Right ventricle myocardium inferior (tissue), 1 donor: ENCODE data around the gene SLC4A5. TPM values are rescaled to one million over a fixed set of nuclear protein-coding genes. Genes with fewer than 3 reads are reported as not detected.
"Not testable (repeated sequence)": the region's sequence is repeated elsewhere in the genome, so short reads cannot be mapped to it uniquely, and the experiment has no call there.

Experiments
- ATAC-seq: fragments of 200-7000 bp; cut with Tn5 transposase; one replicate; pipeline ENCODE4 v1.9.1; 2020; ENCODE audit warnings: mild to moderate bottlenecking, moderate library complexity
- DNase-seq: peaks from one replicate; pipeline ENCODE4 v3.0.0; 2021; ENCODE audit errors: missing footprints
- intact Hi-C: fragments of 100-400 bp; cut with DNase I; formaldehyde crosslinking; loops from one replicate; pipeline ENCODE4 v1.11.0; 2022
- total RNA-seq: library from RNA; stranded (reverse); fragmentation: NEBNext Ultra II Directional; extraction: Animal tissue kit (Norgen Biotek cat#: 25700); gene quantifications from one replicate; pipeline ENCODE4 v1.2.1, GENCODE V29; 2021
- donor health status: DM: no; HTN: yes; CAD: no; lungs with severe emphysema.

SLC4A5 gene
- total RNA-seq, 1 donor from 2014 or later = 1.1 TPM

DNA sequence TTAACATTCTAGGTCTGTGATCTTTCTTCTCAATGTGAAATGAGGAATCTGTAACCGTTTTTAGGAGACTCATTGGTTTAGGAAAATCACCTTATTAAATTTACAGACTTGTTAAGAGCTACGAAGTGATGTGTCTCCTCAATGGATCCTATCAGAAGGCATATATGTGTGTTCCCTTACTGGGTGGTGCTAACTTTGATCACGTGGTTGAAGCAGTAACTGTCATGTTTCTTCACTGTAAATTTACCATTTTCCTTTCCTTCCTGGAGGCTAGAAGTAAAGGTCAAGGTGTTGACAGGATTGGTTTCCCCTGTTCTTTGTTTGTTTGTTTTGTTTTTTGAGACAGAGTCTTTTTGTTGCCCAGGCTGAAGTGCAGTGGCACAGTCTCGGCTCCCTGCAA is 146.2 kb downstream of the SLC4A5 start:
- intact Hi-C loops = no loop called here
- no peak for ATAC-seq
- no peak for DNase-seq

- DNase-seq = no peak
- ATAC-seq = no peak
- intact Hi-C loops = no loop called here
Measured at GRCh38 chr2:74194799-74195198, 148.4 kb downstream of the SLC4A5 start.

DNA sequence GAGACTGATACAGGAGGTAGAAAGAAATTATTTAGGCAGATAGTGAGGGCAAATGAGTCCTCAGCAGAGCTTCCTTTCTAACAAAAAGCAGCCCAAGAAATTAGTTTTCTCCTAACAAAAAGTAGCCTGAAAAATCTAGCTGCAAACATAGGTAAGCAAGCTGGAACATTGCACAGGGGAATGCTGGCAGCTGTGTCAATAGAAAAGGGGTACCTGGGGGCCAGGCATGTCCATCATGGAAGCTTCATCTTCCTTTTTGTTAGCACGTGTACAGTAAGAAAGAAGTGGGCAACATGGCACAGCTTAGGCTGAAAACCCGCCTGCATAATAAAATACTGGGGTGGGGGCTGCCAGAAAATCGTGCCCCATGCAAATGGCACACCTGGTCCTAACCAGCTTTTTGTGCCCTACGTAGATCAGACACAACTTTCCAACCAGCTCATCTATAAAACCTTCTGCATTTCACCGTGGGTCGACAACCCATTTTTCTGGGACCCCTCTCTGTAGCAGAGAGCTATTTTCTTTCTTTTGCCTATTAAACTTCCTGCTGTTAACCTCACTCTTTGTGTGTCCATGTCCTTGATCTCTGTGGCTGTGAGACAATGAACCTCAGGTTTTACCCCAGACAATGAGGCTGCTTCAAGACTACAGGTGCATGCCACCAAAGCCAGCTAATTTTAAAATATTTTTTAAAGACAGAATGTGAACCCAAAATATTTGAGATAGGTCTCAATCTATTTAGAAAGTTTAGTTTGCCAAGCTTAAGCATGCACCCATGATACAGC is 151.4 kb downstream of the SLC4A5 start:
- intact Hi-C loops = no loop called here
- ATAC-seq = no peak
- no peak for DNase-seq

DNA sequence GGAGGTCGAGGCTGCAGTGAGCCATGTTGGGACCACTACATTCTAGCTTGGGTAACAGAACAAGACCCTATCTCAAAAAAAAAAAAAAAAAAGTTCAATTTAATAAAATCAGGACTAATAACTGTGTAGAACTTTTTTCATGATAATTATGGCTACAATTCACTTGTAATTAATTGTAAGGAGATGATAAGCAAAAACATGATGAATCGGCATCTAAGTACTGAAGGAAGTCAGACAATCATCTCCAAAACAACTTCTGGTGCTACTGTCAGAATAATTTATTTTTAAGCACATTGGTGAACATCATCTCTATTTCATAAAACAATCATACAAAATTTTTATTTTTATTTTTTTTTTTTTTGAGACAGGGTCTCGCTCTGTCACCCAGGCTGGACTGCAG is 154.5 kb downstream of the SLC4A5 start:
- intact Hi-C loops = no loop called here

GRCh38 chr2:74188018-74188601 is 155.1 kb downstream of the SLC4A5 start:
- intact Hi-C loops = no loop called here
- DNase-seq (no peak), ATAC-seq (peak; percentile 45)

More for the DNA sequence above, 154.5 kb downstream of the SLC4A5 start:
- ATAC-seq (no peak), DNase-seq (no peak)

- ATAC-seq, DNase-seq, intact Hi-C loops: not testable (repeated sequence)
Measured at GRCh38 chr2:74186706-74187105, 156.5 kb downstream of the SLC4A5 start.

DNA sequence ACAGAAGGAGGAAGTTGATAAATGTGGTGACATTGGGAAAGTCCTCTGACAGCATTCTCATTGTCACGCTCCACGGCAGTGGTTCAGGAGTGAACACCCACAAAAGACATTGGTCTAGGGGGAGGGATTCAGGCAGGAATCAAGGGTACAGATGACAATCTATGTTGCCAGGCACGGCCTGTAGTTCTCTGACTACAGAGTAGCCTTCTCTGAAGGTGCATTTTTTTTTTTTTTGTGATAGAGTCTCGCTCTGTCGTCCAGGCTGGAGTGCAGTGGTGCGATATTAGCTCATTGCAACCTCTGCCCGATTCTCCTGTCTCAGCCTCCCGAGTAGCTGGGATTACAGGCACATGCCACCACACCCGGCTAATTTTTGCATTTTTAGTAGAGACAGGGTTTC is 157.2 kb downstream of the SLC4A5 start:
- DNase-seq = peak; percentile 73
- intact Hi-C loops = no loop called here
- peak; percentile 56 for ATAC-seq

GRCh38 chr2:74183878-74184277 is 159.3 kb downstream of the SLC4A5 start:
- ATAC-seq = no peak
- no peak for DNase-seq
- intact Hi-C loops = no loop called here

- DNase-seq (no peak), ATAC-seq (peak; percentile 11)
- intact Hi-C loops = no loop called here
Measured at GRCh38 chr2:74181739-74182138, 161.5 kb downstream of the SLC4A5 start.

DNA sequence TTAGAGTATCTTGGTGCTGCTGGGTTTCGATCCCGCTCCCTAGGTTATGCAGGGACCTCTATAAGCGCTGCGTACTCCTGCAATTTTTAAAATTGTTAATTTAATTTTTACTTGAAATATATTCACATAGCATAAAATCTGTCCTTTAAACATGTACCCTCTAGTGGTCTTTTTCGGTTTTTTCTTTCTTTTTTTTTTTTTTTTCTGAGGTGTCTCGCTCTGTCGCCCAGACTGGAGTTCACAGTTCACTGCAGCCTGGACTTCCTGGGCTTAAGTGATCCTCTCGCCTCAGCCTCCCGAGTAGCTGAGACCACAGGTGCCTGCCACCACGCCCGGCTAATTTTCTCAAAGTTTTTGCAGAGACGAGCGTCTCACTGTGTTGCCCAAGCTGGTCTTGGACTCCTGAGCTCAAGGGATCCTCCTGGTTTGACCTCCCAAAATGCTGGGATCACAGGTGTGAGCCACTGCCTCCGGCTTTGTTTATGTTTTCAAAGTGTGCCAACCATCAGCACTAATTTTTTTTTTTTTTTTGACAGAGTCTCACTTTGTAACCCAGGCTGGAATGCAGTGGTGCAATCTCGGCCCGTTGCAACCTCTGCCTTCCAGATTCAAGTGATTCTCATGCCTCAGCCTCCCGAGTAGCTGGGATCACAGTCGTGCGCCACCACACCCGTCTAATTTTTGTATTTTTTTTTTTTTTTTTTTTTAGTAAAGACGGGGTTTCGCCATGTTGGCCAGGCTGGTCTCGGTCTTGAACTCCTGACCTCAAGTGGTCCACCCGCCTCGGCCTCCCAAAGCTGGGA is 164.0 kb downstream of the SLC4A5 start:
- peak; percentile 1 for ATAC-seq
- intact Hi-C loops = no loop called here
- no peak for DNase-seq

DNA sequence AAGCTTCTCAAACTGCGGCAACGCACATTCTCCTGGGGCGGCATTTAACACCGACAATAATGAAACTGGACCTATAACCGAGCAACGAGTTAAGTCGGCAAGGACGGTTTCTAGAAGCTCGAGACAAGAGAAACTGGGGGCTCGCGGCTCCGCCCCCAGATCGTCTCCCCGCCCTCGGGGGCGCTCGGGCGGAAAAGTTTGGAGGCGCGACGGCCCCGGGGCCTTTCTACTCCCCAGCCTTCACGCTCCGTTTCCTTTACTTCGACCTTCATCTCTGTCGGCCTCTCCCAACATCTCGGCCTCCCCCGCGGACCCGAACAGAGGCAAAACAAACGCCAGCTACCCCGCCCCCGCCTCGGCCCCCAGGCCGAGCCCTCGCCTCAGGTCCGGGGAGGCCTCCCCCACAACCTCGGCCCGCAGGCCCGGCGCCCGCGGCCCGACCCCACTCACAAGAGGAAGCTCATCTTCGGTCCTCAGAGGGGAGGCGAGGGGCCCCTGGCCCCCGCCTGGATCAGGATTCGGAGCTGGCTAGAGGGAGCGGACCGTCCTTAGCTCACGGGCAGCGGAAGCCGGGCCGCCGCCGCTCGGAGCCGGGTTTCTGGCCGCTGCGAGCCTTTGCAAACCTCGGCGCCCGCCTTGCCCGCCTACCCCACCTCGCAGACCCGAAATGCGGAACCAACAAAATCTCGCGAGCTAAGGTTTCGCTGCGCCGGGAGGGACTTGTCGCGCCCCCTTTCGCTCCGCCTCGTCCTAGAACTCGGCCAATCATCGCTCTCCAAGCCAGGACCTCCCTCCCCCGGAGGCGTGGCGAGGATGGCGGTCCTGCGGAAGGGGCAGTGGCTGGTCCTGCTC is 164.8 kb downstream of the SLC4A5 start, which contains the start of gene MOB1A:
Gene MOB1A (minus strand): TSS at position 669 of the 852 bp plus-strand sequence. CDS start 205 bp downstream, at position 464.
- intact Hi-C loops = loop anchor here (1.0 kb wide), 1 partner anchor 20 kb away; the partner anchor contains the start of gene MTHFD2
- ATAC-seq = peak; percentile 99
- DNase-seq = peak; percentile 98

DNA sequence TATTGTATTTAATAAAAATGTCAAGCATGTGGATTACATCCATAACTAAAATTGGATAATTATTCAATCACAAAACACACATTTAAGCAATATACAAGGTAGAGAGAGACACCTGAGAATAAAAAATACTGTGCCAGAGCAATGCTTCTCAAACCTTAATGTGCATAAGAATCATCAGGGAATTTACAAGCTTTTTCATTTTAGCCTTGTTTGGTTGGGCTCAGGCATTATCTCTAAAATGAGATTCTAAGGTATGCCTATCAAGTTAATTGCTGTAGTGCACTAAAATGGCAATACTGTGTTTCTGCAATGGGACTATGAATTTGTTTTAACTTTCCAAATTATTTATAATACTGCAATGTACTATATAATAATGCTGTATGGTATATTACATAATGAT is 165.5 kb downstream of the SLC4A5 start:
- DNase-seq (no peak), ATAC-seq (no peak)
- intact Hi-C loops = loop anchor here (1.0 kb wide), 1 partner anchor 21 kb away; the partner anchor contains the start of gene MTHFD2

GRCh38 chr2:74174909-74175308 is 168.3 kb downstream of the SLC4A5 start:
- no peak for ATAC-seq
- intact Hi-C loops = no loop called here
- no peak for DNase-seq

- ATAC-seq = no peak
- DNase-seq = no peak
- intact Hi-C loops = no loop called here
Measured at GRCh38 chr2:74168739-74169138, 174.5 kb downstream of the SLC4A5 start.

Other genes starting within 250 kb of the SLC4A5 start
- 88.4 TPM for gene BOLA3, start 195.5 kb downstream of the SLC4A5 start, total RNA-seq
- gene MOB1A, start 164.5 kb downstream of the SLC4A5 start, total RNA-seq = 59.3 TPM
- 24.2 TPM for gene MTHFD2, start 144.8 kb downstream of the SLC4A5 start, total RNA-seq
- gene DCTN1, start 36.9 kb upstream of the SLC4A5 start, total RNA-seq = 182 TPM
- gene C2orf81, start 78.2 kb upstream of the SLC4A5 start, total RNA-seq = 1.1 TPM
- 3.0 TPM for gene WDR54, start 78.3 kb upstream of the SLC4A5 start, total RNA-seq
- 16.4 TPM for gene RTKN, start 98.5 kb upstream of the SLC4A5 start, total RNA-seq
- 15.7 TPM for gene INO80B, start 111.7 kb upstream of the SLC4A5 start, total RNA-seq
- 44.3 TPM for gene WBP1, start 115.0 kb upstream of the SLC4A5 start, total RNA-seq
- gene MOGS, start 122.0 kb upstream of the SLC4A5 start, total RNA-seq = 20.7 TPM
- gene MRPL53, start 129.3 kb upstream of the SLC4A5 start, total RNA-seq = 167 TPM
- gene CCDC142, start 139.6 kb upstream of the SLC4A5 start, total RNA-seq = 8.3 TPM
- gene TTC31, start 139.7 kb upstream of the SLC4A5 start, total RNA-seq = 12.2 TPM
- 0.43 TPM for gene LBX2, start 156.2 kb upstream of the SLC4A5 start, total RNA-seq
- gene PCGF1, start 164.3 kb upstream of the SLC4A5 start, total RNA-seq = 26.7 TPM
- gene TLX2, start 171.0 kb upstream of the SLC4A5 start, total RNA-seq = not detected
- not detected for gene DQX1, start 182.8 kb upstream of the SLC4A5 start, total RNA-seq
- gene AUP1, start 186.3 kb upstream of the SLC4A5 start, total RNA-seq = 53.7 TPM
- 29.2 TPM for gene HTRA2, start 186.5 kb upstream of the SLC4A5 start, total RNA-seq
- 4.8 TPM for gene LOXL3, start 210.5 kb upstream of the SLC4A5 start, total RNA-seq
- gene DOK1, start 211.3 kb upstream of the SLC4A5 start, total RNA-seq = 4.9 TPM